WTC11 (cell line): Measurements from ENCODE around the gene SLC26A11.

Experiments
- TF ChIP-seq, protein P1 (sequence below): sonication (generic); formaldehyde crosslinking; IDR thresholded peaks from 2 replicates; pipeline ENCODE4 v1.8.1; 2023; ENCODE audit warnings: mild to moderate bottlenecking, moderate library complexity, missing genetic modification reagents
- TF ChIP-seq, protein P2 (sequence below): sonication (generic); formaldehyde crosslinking; conservative IDR thresholded peaks from 2 replicates; pipeline ENCODE4 v1.8.1; 2023; ENCODE audit warnings: mild to moderate bottlenecking, low read depth, missing genetic modification reagents, moderate library complexity

DNA sequence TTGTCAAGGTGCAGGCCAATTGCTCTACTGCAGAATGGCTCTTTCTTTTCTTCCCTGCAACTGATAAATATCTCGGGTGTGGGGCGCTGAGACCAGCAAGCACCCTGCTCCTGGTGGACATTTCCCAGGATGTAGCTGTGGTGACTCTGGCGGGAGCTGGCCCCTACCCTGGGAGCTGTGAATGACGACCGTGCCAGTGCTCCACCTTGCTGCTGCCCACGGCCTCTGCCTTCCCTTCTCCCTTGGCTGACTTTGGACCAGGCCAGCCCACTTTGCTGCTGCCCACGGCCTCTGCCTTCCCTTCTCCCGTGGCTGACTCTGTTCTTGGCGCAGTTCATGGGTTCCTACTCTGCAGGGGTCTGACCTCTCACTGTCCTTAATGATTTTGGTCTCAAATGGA, 34.3 kb upstream of the SLC26A11 start:
- TF ChIP-seq, protein P1, sequence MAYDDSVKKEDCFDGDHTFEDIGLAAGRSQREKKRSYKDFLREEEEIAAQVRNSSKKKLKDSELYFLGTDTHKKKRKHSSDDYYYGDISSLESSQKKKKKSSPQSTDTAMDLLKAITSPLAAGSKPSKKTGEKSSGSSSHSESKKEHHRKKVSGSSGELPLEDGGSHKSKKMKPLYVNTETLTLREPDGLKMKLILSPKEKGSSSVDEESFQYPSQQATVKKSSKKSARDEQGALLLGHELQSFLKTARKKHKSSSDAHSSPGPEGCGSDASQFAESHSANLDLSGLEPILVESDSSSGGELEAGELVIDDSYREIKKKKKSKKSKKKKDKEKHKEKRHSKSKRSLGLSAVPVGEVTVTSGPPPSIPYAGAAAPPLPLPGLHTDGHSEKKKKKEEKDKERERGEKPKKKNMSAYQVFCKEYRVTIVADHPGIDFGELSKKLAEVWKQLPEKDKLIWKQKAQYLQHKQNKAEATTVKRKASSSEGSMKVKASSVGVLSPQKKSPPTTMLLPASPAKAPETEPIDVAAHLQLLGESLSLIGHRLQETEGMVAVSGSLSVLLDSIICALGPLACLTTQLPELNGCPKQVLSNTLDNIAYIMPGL (CRISPR knock-in tag) = no peak
- TF ChIP-seq, protein P2, sequence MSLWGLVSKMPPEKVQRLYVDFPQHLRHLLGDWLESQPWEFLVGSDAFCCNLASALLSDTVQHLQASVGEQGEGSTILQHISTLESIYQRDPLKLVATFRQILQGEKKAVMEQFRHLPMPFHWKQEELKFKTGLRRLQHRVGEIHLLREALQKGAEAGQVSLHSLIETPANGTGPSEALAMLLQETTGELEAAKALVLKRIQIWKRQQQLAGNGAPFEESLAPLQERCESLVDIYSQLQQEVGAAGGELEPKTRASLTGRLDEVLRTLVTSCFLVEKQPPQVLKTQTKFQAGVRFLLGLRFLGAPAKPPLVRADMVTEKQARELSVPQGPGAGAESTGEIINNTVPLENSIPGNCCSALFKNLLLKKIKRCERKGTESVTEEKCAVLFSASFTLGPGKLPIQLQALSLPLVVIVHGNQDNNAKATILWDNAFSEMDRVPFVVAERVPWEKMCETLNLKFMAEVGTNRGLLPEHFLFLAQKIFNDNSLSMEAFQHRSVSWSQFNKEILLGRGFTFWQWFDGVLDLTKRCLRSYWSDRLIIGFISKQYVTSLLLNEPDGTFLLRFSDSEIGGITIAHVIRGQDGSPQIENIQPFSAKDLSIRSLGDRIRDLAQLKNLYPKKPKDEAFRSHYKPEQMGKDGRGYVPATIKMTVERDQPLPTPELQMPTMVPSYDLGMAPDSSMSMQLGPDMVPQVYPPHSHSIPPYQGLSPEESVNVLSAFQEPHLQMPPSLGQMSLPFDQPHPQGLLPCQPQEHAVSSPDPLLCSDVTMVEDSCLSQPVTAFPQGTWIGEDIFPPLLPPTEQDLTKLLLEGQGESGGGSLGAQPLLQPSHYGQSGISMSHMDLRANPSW (CRISPR knock-in tag) = no peak
